HepG2 (cell line): ENCODE data around the gene TTBK2. TPM values are rescaled to one million over a fixed set of nuclear protein-coding genes. Genes with fewer than 3 reads are reported as not detected.

Experiments used
- FOXO4 ChIP-seq: sonication (generic); formaldehyde crosslinking; conservative IDR thresholded peaks from 2 replicates; pipeline ENCODE4 v1.8.1; 2023; ENCODE audit warnings: missing genetic modification reagents
- IKZF5 ChIP-seq: IDR thresholded peaks from 2 replicates; pipeline ENCODE4 v1.6.1; 2018; ENCODE audit warnings: missing genetic modification reagents, mild to moderate bottlenecking, missing compliant biosample characterization
- KDM6A ChIP-seq: IDR thresholded peaks from 2 replicates; pipeline ENCODE4 v1.6.1; 2016; ENCODE audit warnings: low read depth
- MIER2 ChIP-seq: IDR thresholded peaks from 2 replicates; pipeline ENCODE4 v1.6.1; 2016; ENCODE audit warnings: missing biosample characterization, missing genetic modification reagents
- MXD3 ChIP-seq: IDR thresholded peaks from 2 replicates; pipeline ENCODE4 v1.6.1; 2016; ENCODE audit warnings: mild to moderate bottlenecking, missing biosample characterization, missing genetic modification reagents
- NFE2L1 ChIP-seq: sonication (generic); formaldehyde crosslinking; IDR thresholded peaks from 2 replicates; pipeline ENCODE4 v1.4.0; 2020; ENCODE audit warnings: missing genetic modification reagents, mild to moderate bottlenecking, borderline replicate concordance
- NFE2L2 ChIP-seq: fragments of 150-350 bp; IDR thresholded peaks from 2 replicates; pipeline ENCODE4 v1.6.1; 2014; ENCODE audit warnings: low read length
- REST ChIP-seq, 2 experiments: IDR thresholded peaks; 2 replicates each; pipeline ENCODE4 v1.6.1; 2011 to 2012; ENCODE audit warnings: low read length in 2 of 2, borderline replicate concordance in 1 of 2, low read depth in 1 of 2, mild to moderate bottlenecking in 1 of 2, moderate library complexity in 1 of 2
- SAP130 ChIP-seq: IDR thresholded peaks from 2 replicates; pipeline ENCODE4 v1.6.1; 2016; ENCODE audit warnings: low read depth
- SIN3B ChIP-seq: fragments of 150-350 bp; IDR thresholded peaks from 2 replicates; pipeline ENCODE4 v1.6.1; 2014; ENCODE audit warnings: low read length
- SP5 ChIP-seq: IDR thresholded peaks from 2 replicates; pipeline ENCODE4 v1.6.1; 2016; ENCODE audit warnings: low read depth, borderline replicate concordance
- SRSF1 ChIP-seq: fragments of 200-400 bp; formaldehyde crosslinking; optimal IDR thresholded peaks from 2 replicates; pipeline ENCODE3; 2017; ENCODE audit warnings: mild to moderate bottlenecking, low read depth, low read length, moderate library complexity
- ZBTB37 ChIP-seq: sonication (generic); formaldehyde crosslinking; IDR thresholded peaks from 2 replicates; pipeline ENCODE4 v1.4.0; 2020; ENCODE audit warnings: mild to moderate bottlenecking, missing genetic modification reagents
- ZBTB4 ChIP-seq: sonication (generic); formaldehyde crosslinking; IDR thresholded peaks from 2 replicates; pipeline ENCODE4 v1.4.0; 2020; ENCODE audit warnings: missing genetic modification reagents, mild to moderate bottlenecking, borderline replicate concordance
- ZNF350 ChIP-seq: sonication (generic); formaldehyde crosslinking; IDR thresholded peaks from 2 replicates; pipeline ENCODE4 v1.4.0; 2020; ENCODE audit warnings: mild to moderate bottlenecking, low read depth, missing genetic modification reagents, borderline replicate concordance
- ZNF580 ChIP-seq: IDR thresholded peaks from 2 replicates; pipeline ENCODE4 v1.6.1; 2016; ENCODE audit warnings: low read depth, borderline replicate concordance
- polyA plus RNA-seq, 8 experiments: library from polyadenylated mRNA; depleted of rRNA in 3 of 8; stranded (reverse) in 7 of 8; unstranded in 1 of 8; fragments of >200 nt; fragmentation: Illumina TruSeq in 4 of 8; extraction: Trizol in 4 of 8; gene quantifications; 2 replicates each; pipeline versions ENCODE4 v1.2.1 to v1.2.3, GENCODE V29; 2011 to 2016; ENCODE audit warnings: low read depth in 4 of 8, missing spikeins in 1 of 8, mixed read lengths in 1 of 8; ENCODE audit not compliant: insufficient read depth in 1 of 8
- total RNA-seq, 5 experiments: library from RNA; depleted of rRNA; stranded (reverse); fragments of >200 nt; fragmentation: Illumina TruSeq; extraction: Trizol; gene quantifications; 2 replicates each; pipeline ENCODE4 v1.2.3, GENCODE V29; 2016; ENCODE audit warnings: low read depth in 1 of 5

The TTBK2 gene
- total and polyA plus RNA-seq, 2 of the 13 experiments (the other 11 are each of a cell fraction or from before 2014, with no cell fraction given), result 5.1 to 7.4 TPM

- TF ChIP-seq REST (IDR thresholded peaks at IDR 0.05; ENCODE audit: borderline replicate concordance in 1 of 2, low read depth in 1 of 2, low read length in 2 of 2), result no peak
- no peak for TF ChIP-seq NFE2L2
- TF ChIP-seq SIN3B, result no peak
- TF ChIP-seq MIER2 (CRISPR knock-in tag), result no peak
- no peak; the same call in 1 of the 2 replicates for TF ChIP-seq ZNF350 (CRISPR knock-in tag)
- peak; percentile 92 for TF ChIP-seq SAP130
- TF ChIP-seq KDM6A (CRISPR knock-in tag), result no peak
- no peak for TF ChIP-seq ZBTB37 (CRISPR knock-in tag)
- no peak for TF ChIP-seq ZBTB4
- no peak for TF ChIP-seq NFE2L1 (CRISPR knock-in tag)
- TF ChIP-seq SRSF1, result peak; percentile 91
- TF ChIP-seq SP5 (CRISPR knock-in tag), result peak; percentile 81
- TF ChIP-seq ZNF580 (CRISPR knock-in tag), result no peak
- no peak for TF ChIP-seq FOXO4 (CRISPR knock-in tag)
- TF ChIP-seq MXD3 (CRISPR knock-in tag), result no peak
- peak; percentile 38; the same call in 1 of the 2 replicates for TF ChIP-seq IKZF5 (CRISPR knock-in tag)
Measured at GRCh38 chr15:42920519-42921341, at the start of gene TTBK2 (continued).
